DOHH2 (cell line): ENCODE data around the gene PDLIM7.

Source experiments
- H3F3A ChIP-seq: fragments of 200-600 bp; sonication (generic), shearing (Covaris generic); 2 replicates; pipeline ENCODE4 v1.6.0; 2016; ENCODE audit warnings: antibody characterized with exemption, mild to moderate bottlenecking; ENCODE audit not compliant: control insufficient read depth, insufficient read depth
- H3K27ac ChIP-seq: fragments of 200-600 bp; sonication (generic); 2 replicates; pipeline ENCODE4 v1.5.1; 2014; ENCODE audit warnings: low read depth, mild to moderate bottlenecking, low read length, moderate library complexity
- H3K27me3 ChIP-seq: fragments of 200-600 bp; sonication (generic); 2 replicates; pipeline ENCODE4 v1.6.1; 2014; ENCODE audit warnings: mild to moderate bottlenecking, low read length, mixed read lengths; ENCODE audit not compliant: control insufficient read depth
- H3K36me3 ChIP-seq: fragments of 200-600 bp; sonication (generic); 2 replicates; pipeline ENCODE4 v1.6.1; 2014; ENCODE audit warnings: mild to moderate bottlenecking, low read length, moderate library complexity, mixed read lengths; ENCODE audit not compliant: control insufficient read depth
- H3K4me1 ChIP-seq: fragments of 200-600 bp; sonication (generic); 2 replicates; pipeline ENCODE4 v1.6.1; 2014; ENCODE audit warnings: mild to moderate bottlenecking, low read length, mixed read lengths; ENCODE audit not compliant: control insufficient read depth
- H3K4me2 ChIP-seq: fragments of 200-600 bp; sonication (generic); 2 replicates; pipeline ENCODE4 v1.6.0; 2014; ENCODE audit warnings: mild to moderate bottlenecking, low read length, moderate library complexity
- H3K4me3 ChIP-seq: fragments of 200-600 bp; sonication (generic); 2 replicates; pipeline ENCODE4 v1.5.1; 2014; ENCODE audit warnings: mild to moderate bottlenecking, low read length, mixed read lengths
- H3K79me2 ChIP-seq: fragments of 200-600 bp; sonication (generic); 2 replicates; pipeline ENCODE4 v1.6.1; 2014; ENCODE audit warnings: mild to moderate bottlenecking, low read length, mixed read lengths; ENCODE audit not compliant: control insufficient read depth
- H3K9me2 ChIP-seq: fragments of 200-600 bp; sonication (generic); replicated peaks from 2 replicates; pipeline ENCODE4 v1.6.1; 2014; ENCODE audit warnings: mild to moderate bottlenecking, low read length, mixed read lengths; ENCODE audit not compliant: control insufficient read depth
- H3K9me3 ChIP-seq: fragments of 200-600 bp; sonication (generic); 2 replicates; pipeline ENCODE4 v1.6.1; 2014; ENCODE audit warnings: antibody characterized with exemption, low read length, mixed read lengths; ENCODE audit not compliant: control insufficient read depth, insufficient read depth
- H4K20me1 ChIP-seq: fragments of 200-600 bp; sonication (generic); 2 replicates; pipeline ENCODE4 v1.6.0; 2014; ENCODE audit warnings: low read depth, mild to moderate bottlenecking, antibody characterized with exemption, low read length, moderate library complexity; ENCODE audit not compliant: control insufficient read depth, insufficient read depth
- CTCF ChIP-seq: fragments of 200-600 bp; sonication (generic); IDR thresholded peaks from one replicate; pipeline ENCODE4 v1.5.1; 2014; ENCODE audit warnings: antibody characterized with exemption, mild to moderate bottlenecking, low read depth, low read length; ENCODE audit not compliant: poor library complexity, severe bottlenecking
- EZH2phosphoT487 ChIP-seq: fragments of 200-600 bp; sonication (generic); IDR thresholded peaks from 2 replicates; pipeline ENCODE4 v1.6.1; 2017; ENCODE audit warnings: borderline replicate concordance, mild to moderate bottlenecking, antibody characterized with exemption, low read length, moderate library complexity, mixed read lengths

PDLIM7 gene

GRCh38 chr5:177462021-177462670, 35.3 kb downstream of the PDLIM7 start:
- Histone ChIP-seq H4K20me1 (0 out of 2 replicates have a peak, but pooled peaks cover 3% of the 10 kb centered on the region), H3K4me3 (no peak overlapping the region), H3K79me2 (no peaks in the 10 kb centered on the region), H3K36me3 (peaks cover 38% of the 10 kb centered on the region), H3F3A (peaks cover 3% of the 10 kb centered on the region), H3K4me2 (peak overlapping the region; percentile 8; the same call in 1 of the 2 replicates), H3K27me3 (no peaks in the 10 kb centered on the region), H3K9me3 (no peaks in the 10 kb centered on the region), H3K4me1 (peaks cover 16% of the 10 kb centered on the region), H3K9me2 (no peaks in the 10 kb centered on the region), H3K27ac (no peak overlapping the region)
- TF ChIP-seq CTCF (no peak), EZH2phosphoT487 (no peak)

- Histone ChIP-seq H3K4me1 (peaks cover 26% of the 10 kb centered on the region), H3K9me2 (no peaks in the 10 kb centered on the region), H3K4me3 (no peak overlapping the region), H4K20me1 (0 out of 2 replicates have a peak, but pooled peaks cover 3% of the 10 kb centered on the region), H3K4me2 (no peak overlapping the region), H3F3A (peaks cover 13% of the 10 kb centered on the region), H3K79me2 (no peaks in the 10 kb centered on the region), H3K36me3 (peaks cover 23% of the 10 kb centered on the region), H3K9me3 (no peaks in the 10 kb centered on the region), H3K27me3 (no peaks in the 10 kb centered on the region), H3K27ac (no peak overlapping the region)
- TF ChIP-seq EZH2phosphoT487, result no peak
- no peak for TF ChIP-seq CTCF
Measured at GRCh38 chr5:177459819-177460628, 37.4 kb downstream of the PDLIM7 start.

GRCh38 chr5:177459357-177459756, 38.0 kb downstream of the PDLIM7 start:
- no peaks in the 10 kb centered on the region for H3K27me3 ChIP-seq
- H3K36me3 ChIP-seq, result peaks cover 22% of the 10 kb centered on the region
- no peak overlapping the region for H3K4me3 ChIP-seq
- H3K4me2 ChIP-seq, result no peak overlapping the region
- 0 out of 2 replicates have a peak, but pooled peaks cover 3% of the 10 kb centered on the region for H4K20me1 ChIP-seq
- no peaks in the 10 kb centered on the region for H3K9me3 ChIP-seq
- TF ChIP-seq EZH2phosphoT487 (no peak), CTCF (no peak)
- peaks cover 26% of the 10 kb centered on the region for H3K4me1 ChIP-seq
- H3K79me2 ChIP-seq, result no peaks in the 10 kb centered on the region
- peaks cover 13% of the 10 kb centered on the region for H3F3A ChIP-seq
- H3K9me2 ChIP-seq, result no peaks in the 10 kb centered on the region
- no peak overlapping the region for H3K27ac ChIP-seq
